NB4 (cell line): ENCODE data around the gene EGR1.

Experiments used
- POLR2A ChIP-seq: IDR thresholded peaks from 2 replicates; pipeline ENCODE4 v1.6.1; 2011; ENCODE audit warnings: mild to moderate bottlenecking; ENCODE audit not compliant: insufficient read length; ENCODE audit errors: extremely low read depth
- TF ChIP-seq, protein P1 (sequence below): IDR thresholded peaks from one replicate; pipeline ENCODE4 v1.5.1; 2012; ENCODE audit warnings: low read depth, low read length

DNA sequence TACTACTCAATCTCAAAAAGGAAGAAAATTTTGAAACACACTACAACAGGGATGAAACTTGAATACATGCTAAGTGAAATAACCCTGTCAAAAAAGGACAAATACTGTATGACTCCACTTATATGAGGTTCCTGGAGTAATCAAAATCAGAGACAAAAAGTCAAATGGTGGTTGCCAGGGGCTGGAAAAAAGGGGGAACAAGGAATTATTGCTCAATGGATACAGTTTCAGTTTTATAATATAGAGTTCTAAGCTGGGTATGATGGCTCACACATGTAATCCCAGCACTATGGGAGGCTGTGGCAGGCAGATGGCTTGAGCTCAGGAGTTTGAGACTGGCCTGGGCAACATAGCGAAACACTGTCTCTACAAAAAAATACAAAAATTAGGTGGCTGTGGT lies 48.7 kb downstream of the EGR1 start:
- TF ChIP-seq, protein P1, sequence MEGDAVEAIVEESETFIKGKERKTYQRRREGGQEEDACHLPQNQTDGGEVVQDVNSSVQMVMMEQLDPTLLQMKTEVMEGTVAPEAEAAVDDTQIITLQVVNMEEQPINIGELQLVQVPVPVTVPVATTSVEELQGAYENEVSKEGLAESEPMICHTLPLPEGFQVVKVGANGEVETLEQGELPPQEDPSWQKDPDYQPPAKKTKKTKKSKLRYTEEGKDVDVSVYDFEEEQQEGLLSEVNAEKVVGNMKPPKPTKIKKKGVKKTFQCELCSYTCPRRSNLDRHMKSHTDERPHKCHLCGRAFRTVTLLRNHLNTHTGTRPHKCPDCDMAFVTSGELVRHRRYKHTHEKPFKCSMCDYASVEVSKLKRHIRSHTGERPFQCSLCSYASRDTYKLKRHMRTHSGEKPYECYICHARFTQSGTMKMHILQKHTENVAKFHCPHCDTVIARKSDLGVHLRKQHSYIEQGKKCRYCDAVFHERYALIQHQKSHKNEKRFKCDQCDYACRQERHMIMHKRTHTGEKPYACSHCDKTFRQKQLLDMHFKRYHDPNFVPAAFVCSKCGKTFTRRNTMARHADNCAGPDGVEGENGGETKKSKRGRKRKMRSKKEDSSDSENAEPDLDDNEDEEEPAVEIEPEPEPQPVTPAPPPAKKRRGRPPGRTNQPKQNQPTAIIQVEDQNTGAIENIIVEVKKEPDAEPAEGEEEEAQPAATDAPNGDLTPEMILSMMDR, result no peak
- TF ChIP-seq POLR2A, result no peak
